ENCODE measurements around the gene RANBP1. TPM values are rescaled to one million over a fixed set of nuclear protein-coding genes. Genes with fewer than 3 reads are reported as not detected.
A peak's percentile ranks its signal among the peaks of the same experiment; 100 is the strongest.

Gene RANBP1
- total RNA-seq, 2 donors from 2014 or later = 194 to 256 TPM

GRCh38 chr22:20133930-20134549 is 18.1 kb downstream of the RANBP1 start:
- Mint-ChIP-seq H3K27ac (no peak overlapping the region), H3K4me1 (ENCODE audit: low read depth) (peaks cover 38% of the 10 kb centered on the region), H3K4me3 (peak overlapping the region; percentile 29 to 58)

GRCh38 chr22:20135265-20135664 is 19.4 kb downstream of the RANBP1 start:
- Mint-ChIP-seq H3K4me3 (no peak overlapping the region), H3K4me1 (ENCODE audit: low read depth) (peaks cover 28% of the 10 kb centered on the region), H3K27me3 (ENCODE audit: low read depth) (no peaks in the 10 kb centered on the region), H3K36me3 (ENCODE audit: insufficient read depth in 2 of 2) (no peaks in the 10 kb centered on the region), H3K27ac (no peak overlapping the region), H3K9me3 (no peaks in the 10 kb centered on the region)
- ATAC-seq (replicated peaks in 1 of 2) (no peak), DNase-seq (no peak)

More at GRCh38 chr22:20133930-20134549, 18.1 kb downstream of the RANBP1 start:
- H3K9me3 Mint-ChIP-seq = no peaks in the 10 kb centered on the region
- no peaks in the 10 kb centered on the region for H3K27me3 Mint-ChIP-seq (ENCODE audit: low read depth)
- ATAC-seq (replicated peaks in 1 of 2) (no peak), DNase-seq (no peak)
- no peaks in the 10 kb centered on the region for H3K36me3 Mint-ChIP-seq (ENCODE audit: insufficient read depth in 2 of 2)

GRCh38 chr22:20135806-20136602 is 20.1 kb downstream of the RANBP1 start:
- Mint-ChIP-seq H3K27ac (no peak overlapping the region), H3K27me3 (ENCODE audit: low read depth) (no peaks in the 10 kb centered on the region), H3K9me3 (no peaks in the 10 kb centered on the region), H3K4me3 (no peak overlapping the region), H3K36me3 (ENCODE audit: insufficient read depth in 2 of 2) (no peaks in the 10 kb centered on the region), H3K4me1 (ENCODE audit: low read depth) (peaks cover 28% of the 10 kb centered on the region)
- ATAC-seq (replicated peaks in 1 of 2) (no peak), DNase-seq (no peak)

GRCh38 chr22:20136603-20136873 is 20.6 kb downstream of the RANBP1 start:
- DNase-seq = no peak
- Mint-ChIP-seq H3K4me1 (ENCODE audit: low read depth) (peaks cover 28% of the 10 kb centered on the region), H3K36me3 (ENCODE audit: insufficient read depth in 2 of 2) (no peaks in the 10 kb centered on the region), H3K9me3 (no peaks in the 10 kb centered on the region), H3K4me3 (no peak overlapping the region), H3K27ac (no peak overlapping the region), H3K27me3 (ENCODE audit: low read depth) (no peaks in the 10 kb centered on the region)
- no peak for ATAC-seq (replicated peaks in 1 of 2)

- ATAC-seq (replicated peaks in 1 of 2) = no peak
- Mint-ChIP-seq H3K27me3 (ENCODE audit: low read depth) (no peaks in the 10 kb centered on the region), H3K27ac (no peak overlapping the region), H3K4me3 (no peak overlapping the region), H3K9me3 (no peaks in the 10 kb centered on the region), H3K36me3 (ENCODE audit: insufficient read depth in 2 of 2) (no peaks in the 10 kb centered on the region), H3K4me1 (ENCODE audit: low read depth) (peaks cover 28% of the 10 kb centered on the region)
- DNase-seq = no peak
Observed at GRCh38 chr22:20137113-20137512, 21.2 kb downstream of the RANBP1 start.

- Mint-ChIP-seq H3K4me3 (no peak overlapping the region), H3K4me1 (ENCODE audit: low read depth) (peaks cover 23% of the 10 kb centered on the region), H3K27ac (no peak overlapping the region), H3K36me3 (ENCODE audit: insufficient read depth in 2 of 2) (no peaks in the 10 kb centered on the region), H3K9me3 (no peaks in the 10 kb centered on the region), H3K27me3 (ENCODE audit: low read depth) (no peaks in the 10 kb centered on the region)
- no peak for DNase-seq
- ATAC-seq (replicated peaks in 1 of 2) = no peak
Observed at GRCh38 chr22:20137671-20138416, 21.9 kb downstream of the RANBP1 start.

GRCh38 chr22:20138417-20138738 is 22.5 kb downstream of the RANBP1 start:
- H3K36me3 Mint-ChIP-seq (ENCODE audit: insufficient read depth in 2 of 2) = no peaks in the 10 kb centered on the region
- H3K4me1 Mint-ChIP-seq (ENCODE audit: low read depth) = peaks cover 18% of the 10 kb centered on the region
- no peaks in the 10 kb centered on the region for H3K27me3 Mint-ChIP-seq (ENCODE audit: low read depth)
- no peak for DNase-seq
- H3K9me3 Mint-ChIP-seq = no peaks in the 10 kb centered on the region
- no peak for ATAC-seq (replicated peaks in 1 of 2)
- H3K27ac Mint-ChIP-seq = no peak overlapping the region
- H3K4me3 Mint-ChIP-seq = no peak overlapping the region

- DNase-seq (no peak), ATAC-seq (replicated peaks in 1 of 2) (no peak)
- H3K4me1 Mint-ChIP-seq (ENCODE audit: low read depth) = peaks cover 13% of the 10 kb centered on the region
- no peak overlapping the region for H3K27ac Mint-ChIP-seq
- H3K36me3 Mint-ChIP-seq (ENCODE audit: insufficient read depth in 2 of 2) = no peaks in the 10 kb centered on the region
- H3K9me3 Mint-ChIP-seq = no peaks in the 10 kb centered on the region
- H3K27me3 Mint-ChIP-seq (ENCODE audit: low read depth) = no peaks in the 10 kb centered on the region
- no peak overlapping the region for H3K4me3 Mint-ChIP-seq
Observed at GRCh38 chr22:20138868-20139267, 23.0 kb downstream of the RANBP1 start.

- H3K36me3 Mint-ChIP-seq (ENCODE audit: insufficient read depth in 2 of 2) = no peaks in the 10 kb centered on the region
- no peak overlapping the region for H3K27ac Mint-ChIP-seq
- no peak overlapping the region for H3K4me3 Mint-ChIP-seq
- ATAC-seq (replicated peaks in 1 of 2) = no peak
- H3K9me3 Mint-ChIP-seq = no peaks in the 10 kb centered on the region
- DNase-seq = no peak
- no peaks in the 10 kb centered on the region for H3K27me3 Mint-ChIP-seq (ENCODE audit: low read depth)
- H3K4me1 Mint-ChIP-seq (ENCODE audit: low read depth) = peaks cover 6% of the 10 kb centered on the region
Observed at GRCh38 chr22:20139391-20140106, 23.6 kb downstream of the RANBP1 start.

GRCh38 chr22:20140107-20140445 is 24.2 kb downstream of the RANBP1 start:
- DNase-seq (no peak), ATAC-seq (replicated peaks in 1 of 2) (no peak)
- H3K27ac Mint-ChIP-seq = no peak overlapping the region
- no peaks in the 10 kb centered on the region for H3K36me3 Mint-ChIP-seq (ENCODE audit: insufficient read depth in 2 of 2)
- peaks cover 5% of the 10 kb centered on the region for H3K4me1 Mint-ChIP-seq (ENCODE audit: low read depth)
- H3K27me3 Mint-ChIP-seq (ENCODE audit: low read depth) = no peaks in the 10 kb centered on the region
- no peaks in the 10 kb centered on the region for H3K9me3 Mint-ChIP-seq
- H3K4me3 Mint-ChIP-seq = no peak overlapping the region

GRCh38 chr22:20140521-20140964 is 24.6 kb downstream of the RANBP1 start:
- Mint-ChIP-seq H3K9me3 (no peaks in the 10 kb centered on the region), H3K4me3 (no peak overlapping the region), H3K27me3 (ENCODE audit: low read depth) (no peaks in the 10 kb centered on the region), H3K4me1 (ENCODE audit: low read depth) (peaks cover 5% of the 10 kb centered on the region), H3K27ac (no peak overlapping the region), H3K36me3 (ENCODE audit: insufficient read depth in 2 of 2) (no peaks in the 10 kb centered on the region)
- ATAC-seq (replicated peaks in 1 of 2) (no peak), DNase-seq (no peak)

- H3K4me3 Mint-ChIP-seq = no peak overlapping the region
- DNase-seq (no peak), ATAC-seq (replicated peaks in 1 of 2) (no peak)
- H3K27ac Mint-ChIP-seq = no peak overlapping the region
- peaks cover under 1% of the 10 kb centered on the region for H3K4me1 Mint-ChIP-seq (ENCODE audit: low read depth)
- no peaks in the 10 kb centered on the region for H3K36me3 Mint-ChIP-seq (ENCODE audit: insufficient read depth in 2 of 2)
- no peaks in the 10 kb centered on the region for H3K27me3 Mint-ChIP-seq (ENCODE audit: low read depth)
- no peaks in the 10 kb centered on the region for H3K9me3 Mint-ChIP-seq
Observed at GRCh38 chr22:20141186-20142077, 25.5 kb downstream of the RANBP1 start.
